GM12891 (cell line): ENCODE data around the gene SMG9.

Experiments used
- POLR2AphosphoS5 ChIP-seq: IDR thresholded peaks from 2 replicates; pipeline ENCODE4 v1.6.1; 2011; ENCODE audit warnings: low read depth, low read length, control low read depth
- TAF1 ChIP-seq: IDR thresholded peaks from 2 replicates; pipeline ENCODE4 v1.6.1; 2011; ENCODE audit warnings: low read depth, low read length, control low read depth

DNA sequence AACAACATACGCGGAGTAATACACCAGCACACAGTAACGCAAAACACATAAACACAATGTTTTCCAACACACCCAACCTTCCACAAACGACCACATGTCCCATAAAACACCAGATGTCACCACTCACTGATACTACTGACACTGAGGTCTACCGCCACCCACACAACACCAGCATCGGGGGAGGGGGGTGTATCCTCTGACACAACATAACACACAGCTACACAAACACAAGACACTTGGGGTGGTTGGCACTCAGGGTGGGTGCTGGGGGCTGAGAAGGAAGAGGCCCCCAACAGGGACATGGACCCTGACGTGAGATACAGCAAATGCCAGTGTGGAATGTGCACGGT lies 27.5 kb upstream of the SMG9 start:
- TF ChIP-seq TAF1 (no peak), POLR2AphosphoS5 (no peak)
